PC-3 (cell line): ENCODE measurements around the gene STK24. TPM values are rescaled to one million over a fixed set of nuclear protein-coding genes. Genes with fewer than 3 reads are reported as not detected.

Source experiments
- ATAC-seq: fragments of 200-7000 bp; cut with Tn5 transposase; 2 replicates; pipeline ENCODE4 v1.9.1; 2020; ENCODE audit warnings: mild to moderate bottlenecking, moderate library complexity
- BruUV-seq: library from RNA; stranded (reverse); fragments of 400-500 nt; replicated peaks from 2 replicates; lab custom pipeline; 2021; lab: Mats Ljungman, UMichigan
- CTCF ChIA-PET: fragments of 300-600 bp; sonication (Branson Sonifier 250); formaldehyde crosslinking; loops from one replicate; lab custom pipeline; 2022; ENCODE audit warnings: antibody characterized with exemption; lab: Charles Lee
- POLR2A ChIA-PET: fragments of 300-600 bp; sonication (Branson Sonifier 250); formaldehyde crosslinking; loops from one replicate; lab custom pipeline; 2022; ENCODE audit warnings: antibody characterized with exemption; ENCODE audit not compliant: unreplicated experiment; lab: Charles Lee
- DNase-seq: peaks from one replicate; pipeline ENCODE4 v3.0.0-alpha.2; 2015
- H2AFZ ChIP-seq: fragments of 300-600 bp; sonication (generic); 2 replicates; pipeline ENCODE4 v1.6.0; 2016; ENCODE audit warnings: antibody characterized with exemption, low read length
- H3F3A ChIP-seq: fragments of 300-600 bp; sonication (generic); one replicate; pipeline ENCODE4 v1.6.0; 2017; ENCODE audit warnings: antibody characterized with exemption, low read length, control low read depth, mild to moderate bottlenecking; ENCODE audit not compliant: unreplicated experiment
- H3K27ac ChIP-seq: fragments of 300-600 bp; sonication (generic); 2 replicates; pipeline ENCODE4 v1.5.1; 2016; ENCODE audit warnings: mild to moderate bottlenecking, low read length
- H3K27me3 ChIP-seq: fragments of 300-600 bp; sonication (generic); 2 replicates; pipeline ENCODE4 v1.6.1; 2016; ENCODE audit warnings: low read length, mixed read lengths
- H3K36me3 ChIP-seq: fragments of 300-600 bp; sonication (generic); 2 replicates; pipeline ENCODE4 v1.6.1; 2016; ENCODE audit warnings: low read depth, mixed run types, low read length, mixed read lengths
- H3K4me1 ChIP-seq: fragments of 300-600 bp; sonication (generic); 2 replicates; pipeline ENCODE4 v1.5.1; 2016; ENCODE audit warnings: low read length; ENCODE audit not compliant: insufficient read depth
- H3K4me2 ChIP-seq: fragments of 300-600 bp; sonication (generic); 2 replicates; pipeline ENCODE4 v1.6.0; 2016; ENCODE audit warnings: low read length
- H3K4me3 ChIP-seq: fragments of 300-600 bp; sonication (generic); 2 replicates; pipeline ENCODE4 v1.5.1; 2016; ENCODE audit warnings: mild to moderate bottlenecking, low read length, mixed read lengths
- H3K79me2 ChIP-seq: fragments of 300-600 bp; sonication (generic); 2 replicates; pipeline ENCODE4 v1.6.1; 2017; ENCODE audit warnings: low read length, mixed read lengths
- H3K9ac ChIP-seq: fragments of 300-600 bp; sonication (generic); 2 replicates; pipeline ENCODE4 v1.6.0; 2016; ENCODE audit warnings: mild to moderate bottlenecking, low read length
- H3K9me2 ChIP-seq: fragments of 300-600 bp; sonication (generic); replicated peaks from 2 replicates; pipeline ENCODE4 v1.6.1; 2016; ENCODE audit warnings: mixed run types, low read length, mixed read lengths
- H3K9me3 ChIP-seq: fragments of 300-600 bp; sonication (generic); 2 replicates; pipeline ENCODE4 v1.6.1; 2016; ENCODE audit warnings: low read length, mixed read lengths
- H4K20me1 ChIP-seq: fragments of 300-600 bp; sonication (generic); 2 replicates; pipeline ENCODE4 v1.6.1; 2016; ENCODE audit warnings: low read length, mixed read lengths
- CTCF ChIP-seq: fragments of 300-600 bp; sonication (generic); conservative IDR thresholded peaks from 2 replicates; pipeline ENCODE4 v1.5.1; 2017; ENCODE audit warnings: antibody characterized with exemption, low read depth, mild to moderate bottlenecking, low read length
- EZH2 ChIP-seq: fragments of 300-600 bp; sonication (generic); IDR thresholded peaks from one replicate; pipeline ENCODE4 v1.6.1; 2017; ENCODE audit warnings: antibody characterized with exemption, mild to moderate bottlenecking, low read length; ENCODE audit not compliant: unreplicated experiment
- EZH2phosphoT487 ChIP-seq: fragments of 300-600 bp; sonication (generic); IDR thresholded peaks from 2 replicates; pipeline ENCODE4 v1.6.1; 2018; ENCODE audit warnings: mild to moderate bottlenecking, antibody characterized with exemption, low read length, borderline replicate concordance
- intact Hi-C: fragments of 100-400 bp; cut with micrococcal nuclease; formaldehyde crosslinking; loops from 2 replicates; pipeline ENCODE4 v1.9.0; 2023
- total RNA-seq: library from RNA; depleted of rRNA; stranded (reverse); fragments of >200 nt; gene quantifications from 2 replicates; pipeline ENCODE4 v1.2.3, GENCODE V29; 2014

Gene STK24
- total RNA-seq, 1 experiment from 2014 or later, result 52.4 TPM

DNA sequence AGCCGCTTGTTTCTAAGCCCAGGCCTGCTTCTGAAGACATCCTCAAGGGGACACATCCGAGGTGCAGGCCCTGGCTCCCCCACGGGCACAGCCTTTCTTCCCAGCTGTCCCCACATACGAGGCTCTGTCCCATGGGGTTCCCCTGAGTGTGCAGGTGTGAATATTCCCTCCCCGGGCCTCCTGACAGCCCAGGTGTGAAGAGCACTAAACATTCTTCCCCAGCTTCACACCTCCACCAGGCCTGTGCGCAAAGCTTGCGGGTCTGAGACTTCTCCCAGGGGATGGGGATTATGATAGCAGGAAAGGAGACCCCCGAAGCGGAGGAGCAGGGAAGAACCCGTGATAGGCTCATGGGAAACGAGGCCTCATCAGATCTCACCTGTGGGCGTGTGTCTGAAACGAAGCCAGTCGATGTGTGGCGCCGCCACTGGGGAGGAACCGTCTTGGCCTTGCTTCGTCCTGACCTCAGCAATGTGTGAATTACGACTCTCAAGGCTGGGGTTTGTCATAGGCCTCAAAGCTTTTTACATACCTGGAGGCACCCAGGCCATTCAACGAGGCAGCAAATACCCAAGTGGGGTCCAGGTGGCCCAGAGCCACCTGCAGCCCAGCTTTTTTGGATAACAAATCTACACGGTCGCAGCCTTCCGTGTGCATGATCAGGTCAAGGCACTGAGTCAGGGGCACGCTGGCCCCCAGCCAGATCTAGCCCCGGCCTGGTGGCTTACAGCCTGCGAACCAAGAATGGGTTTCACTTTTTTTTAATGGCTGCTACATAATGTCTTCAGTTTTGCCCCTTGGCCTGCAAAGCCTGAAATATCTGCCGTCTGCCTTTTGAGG lies 134.3 kb downstream of the STK24 start:
- intact Hi-C loops, result loop anchor here (10.0 kb wide), 1 partner anchor 132 kb away; the partner anchor contains the start of gene STK24
- Histone ChIP-seq H3K36me3 (no peaks in the 10 kb centered on the region), H3K9me3 (no peaks in the 10 kb centered on the region), H3K9ac (no peak overlapping the region), H3K27me3 (no peaks in the 10 kb centered on the region), H4K20me1 (no peaks in the 10 kb centered on the region), H3K9me2 (no peaks in the 10 kb centered on the region), H3K4me2 (no peak overlapping the region), H2AFZ (no peak overlapping the region), H3K4me1 (peaks cover 17% of the 10 kb centered on the region), H3K4me3 (no peak overlapping the region), H3K27ac (peak overlapping the region; percentile 42), H3K79me2 (no peaks in the 10 kb centered on the region), H3F3A (no peaks in the 10 kb centered on the region)
- DNase-seq (no peak), ATAC-seq (no peak)
- TF ChIP-seq EZH2, result no peak
- no peak for TF ChIP-seq CTCF
- no peak for TF ChIP-seq EZH2phosphoT487
- ChIA-PET CTCF (no interaction called here), POLR2A (interaction anchor here (0.6 kb wide), 1 partner anchor 16 kb away, joined by 3 read pairs; no protein-coding TSS in a partner anchor)
- no TSS peak for BruUV-seq

DNA sequence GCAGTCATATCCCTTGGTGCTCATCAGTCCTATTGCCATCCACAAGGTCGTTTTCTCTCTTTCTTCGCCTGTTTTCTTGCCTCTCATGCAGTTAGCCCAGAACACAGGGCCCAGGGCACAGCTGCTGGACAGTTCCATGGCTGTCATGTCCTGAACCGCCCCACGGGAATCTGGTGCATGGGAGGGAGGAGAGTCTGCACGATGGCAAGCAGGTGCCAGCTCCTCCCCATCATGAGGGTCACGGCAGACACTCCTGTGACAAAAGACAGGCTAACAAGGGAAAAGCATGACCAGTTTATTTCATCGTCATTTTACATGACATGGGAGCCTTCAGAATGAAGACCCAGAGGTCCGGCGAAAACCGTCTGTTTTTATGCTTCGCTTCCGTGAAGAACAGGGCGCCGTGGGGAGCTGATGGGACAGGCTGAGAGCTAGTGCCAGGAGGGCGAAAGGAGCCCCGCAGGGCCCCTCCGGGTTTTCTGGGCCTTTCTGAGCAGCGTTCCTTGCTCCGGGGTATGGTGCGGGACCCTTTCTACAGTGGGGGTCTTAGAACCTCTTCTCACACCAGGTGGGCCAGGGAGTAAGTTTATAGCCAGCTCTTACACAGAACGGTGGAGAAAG lies 135.7 kb downstream of the STK24 start:
- H3K9ac ChIP-seq, result no peak overlapping the region
- no peak overlapping the region for H2AFZ ChIP-seq
- H3K79me2 ChIP-seq, result no peaks in the 10 kb centered on the region
- H3K27ac ChIP-seq, result no peak overlapping the region
- H3K4me3 ChIP-seq, result no peak overlapping the region
- H3K4me2 ChIP-seq, result no peak overlapping the region
- ChIA-PET CTCF (no interaction called here), POLR2A (no interaction called here)
- no peaks in the 10 kb centered on the region for H3K36me3 ChIP-seq
- no peaks in the 10 kb centered on the region for H3K27me3 ChIP-seq
- TF ChIP-seq EZH2, result no peak
- no peak for TF ChIP-seq CTCF
- no peak for TF ChIP-seq EZH2phosphoT487
- no peaks in the 10 kb centered on the region for H4K20me1 ChIP-seq
- no peaks in the 10 kb centered on the region for H3K9me2 ChIP-seq
- no peaks in the 10 kb centered on the region for H3F3A ChIP-seq
- no TSS peak for BruUV-seq
- intact Hi-C loops, result loop anchor here (10.0 kb wide), 1 partner anchor 134 kb away; the partner anchor contains the start of gene STK24
- ATAC-seq, result no peak
- no peaks in the 10 kb centered on the region for H3K9me3 ChIP-seq
- DNase-seq, result no peak
- peaks cover 17% of the 10 kb centered on the region for H3K4me1 ChIP-seq
